ENCODE data around the gene MAGIX. TPM values are rescaled to one million over a fixed set of nuclear protein-coding genes. Genes with fewer than 3 reads are reported as not detected.
A peak's percentile ranks its signal among the peaks of the same experiment; 100 is the strongest.

Gene MAGIX
- total and polyA plus RNA-seq, 7 experiments from 2014 or later = 0.38 to 2.6 (median 1.9) TPM

DNA sequence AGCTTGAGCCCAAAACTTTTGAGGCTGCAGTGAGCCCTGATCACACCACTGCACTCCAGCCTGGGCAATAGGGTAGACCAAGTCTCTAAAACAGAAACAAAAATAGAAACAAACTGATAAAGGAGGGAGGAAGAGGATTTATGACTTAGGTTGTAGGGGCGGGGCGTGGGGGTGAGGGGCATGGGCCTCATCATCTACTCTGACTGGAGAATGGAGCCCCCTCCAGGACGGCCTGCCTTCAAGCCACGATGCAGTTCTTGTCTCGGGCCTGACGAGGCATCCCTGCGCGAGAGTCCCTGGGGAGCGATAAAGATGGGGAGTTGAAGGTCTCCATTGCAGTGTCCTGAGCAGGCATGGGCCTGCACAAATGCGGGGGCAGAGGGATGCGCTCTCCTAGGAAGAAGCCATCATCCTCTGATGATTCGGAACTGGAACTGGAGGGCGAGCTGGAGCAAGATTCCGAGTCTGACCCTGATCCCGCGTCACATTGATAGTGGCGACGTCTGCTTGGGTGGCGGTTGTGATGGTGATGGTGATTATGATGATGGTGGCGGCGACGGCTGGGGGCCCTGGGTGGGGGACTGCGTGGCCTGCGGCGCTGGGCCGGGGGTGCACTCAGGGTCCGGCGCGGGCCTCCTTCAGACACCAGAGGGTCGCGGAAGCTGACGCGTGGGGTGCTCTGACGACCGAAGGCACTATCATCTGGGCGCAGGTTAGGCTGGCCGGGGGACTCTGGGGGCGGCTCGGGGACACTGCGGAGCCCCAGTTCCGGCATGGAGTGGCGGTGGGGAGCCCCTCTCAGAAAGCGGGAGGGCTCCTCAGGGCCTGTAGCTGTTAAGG is 13.1 kb downstream of the MAGIX start:
- Mint-ChIP-seq H3K9me3 (peaks cover 0 to 3% (median 0%) of the 10 kb centered on the region in 11 donors), H3K27ac (peak overlapping the region in 1 of 9 donors; percentile 55), H3K4me1 (peaks cover 7 to 37% (median 15%) of the 10 kb centered on the region in 7 donors), H3K36me3 (peaks cover 0 to 27% (median 7%) of the 10 kb centered on the region in 5 donors), H3K4me3 (no peak overlapping the region), H3K27me3 (no peaks in the 10 kb centered on the region)
- Histone ChIP-seq H3K9me3 (ENCODE audit: control insufficient read depth in 2 of 3, low read length in 3 of 3) (no peaks in the 10 kb centered on the region), H3K4me3 (ENCODE audit: low read length) (no peak overlapping the region), H3K27ac (ENCODE audit: low read depth, low read length) (no peak overlapping the region), H3K4me1 (ENCODE audit: control insufficient read depth in 2 of 2, insufficient read depth in 2 of 2, low read length in 2 of 2) (peaks cover 0 to 9% of the 10 kb centered on the region in 2 donors), H3K27me3 (ENCODE audit: control insufficient read depth in 2 of 2, insufficient read depth in 2 of 2, low read length in 2 of 2) (no peaks in the 10 kb centered on the region), H3K36me3 (ENCODE audit: control insufficient read depth in 2 of 3, insufficient read depth in 3 of 3, low read length in 3 of 3) (peaks cover 0 to 51% (median 0%) of the 10 kb centered on the region in 3 experiments)
- ChIA-PET POLR2A (no interaction called here), CTCF (no interaction called here)
- intact Hi-C loops (cut with micrococcal nuclease) = loop anchor here in 1 of 2 donors (10.0 kb wide), 1 partner anchor 1521 kb away; the partner anchor contains the start of genes ELK1 and UXT
- DNase-seq = no peak
- no peak for ATAC-seq

DNA sequence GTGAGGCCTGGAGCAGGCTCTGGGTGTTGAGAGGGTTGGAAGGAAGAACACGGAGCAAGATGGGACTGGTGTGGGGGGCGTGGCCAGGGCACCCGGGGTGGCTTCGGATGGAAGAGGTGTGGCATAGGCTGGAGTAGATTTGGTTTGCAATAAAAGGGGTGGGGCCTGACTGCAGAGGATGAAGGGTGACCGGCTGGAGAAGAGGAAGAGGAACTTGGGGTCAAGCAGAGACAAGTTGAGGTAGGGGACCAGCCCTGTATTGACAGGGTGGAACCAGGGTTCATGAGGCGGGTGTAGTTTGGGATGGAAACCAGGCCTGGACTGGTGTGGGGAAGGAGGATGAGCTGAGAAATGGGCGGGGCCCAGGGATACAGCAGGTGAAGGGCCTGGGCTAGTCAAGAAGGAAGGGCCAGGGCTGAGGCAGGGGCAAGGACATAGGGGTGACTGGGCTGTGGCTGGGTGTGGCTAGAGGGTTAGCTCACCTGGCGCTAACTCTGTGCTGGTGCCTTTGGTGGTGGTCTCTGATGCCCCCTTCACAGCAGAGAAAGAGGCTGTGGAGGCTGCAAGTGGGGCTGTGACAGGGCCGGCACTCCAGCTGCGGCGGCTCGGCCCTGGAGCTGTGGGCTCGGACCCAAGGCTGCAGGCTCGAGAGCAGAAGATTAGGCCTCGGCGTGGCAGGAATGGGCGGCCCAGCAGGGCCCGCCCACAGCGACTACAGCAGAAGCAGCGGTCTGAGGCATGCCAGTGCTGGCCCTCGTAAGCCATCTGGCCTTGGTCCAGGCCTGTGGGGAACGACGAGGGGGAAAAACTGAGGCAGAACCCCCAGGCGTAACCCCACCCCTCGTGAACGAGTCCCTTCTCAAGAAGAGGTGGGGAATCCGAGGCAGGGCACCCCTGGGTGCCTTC is 14.1 kb downstream of the MAGIX start:
- H3K36me3 ChIP-seq (ENCODE audit: control insufficient read depth in 2 of 3, insufficient read depth in 3 of 3, low read length in 3 of 3) = peaks cover 0 to 51% (median 0%) of the 10 kb centered on the region in 3 experiments
- no peak overlapping the region for H3K27ac ChIP-seq (ENCODE audit: low read depth, low read length)
- H3K27me3 Mint-ChIP-seq = no peaks in the 10 kb centered on the region
- ATAC-seq (peak; percentile 51), DNase-seq (no peak)
- POLR2A ChIA-PET = no interaction called here
- peaks cover 0 to 3% (median 0%) of the 10 kb centered on the region in 11 donors for H3K9me3 Mint-ChIP-seq
- intact Hi-C loops (cut with micrococcal nuclease) = loop anchor here (1.0 to 10.0 kb wide), 2 partner anchors 10 to 1522 kb away; partner anchors contain the start of genes ELK1 (in 1 of the 2) and UXT (in 1 of the 2)
- CTCF ChIA-PET = interaction anchor here (1.0 kb wide), 1 partner anchor 10 kb away, joined by 3 read pairs; no protein-coding TSS in a partner anchor
- H3K36me3 Mint-ChIP-seq = peaks cover 0 to 28% (median 9%) of the 10 kb centered on the region in 5 donors
- no peaks in the 10 kb centered on the region for H3K9me3 ChIP-seq (ENCODE audit: control insufficient read depth in 2 of 3, low read length in 3 of 3)
- H3K4me1 Mint-ChIP-seq = peaks cover 7 to 39% (median 15%) of the 10 kb centered on the region in 7 donors
- no peak overlapping the region for H3K4me3 ChIP-seq (ENCODE audit: low read length)
- no peak overlapping the region for H3K4me3 Mint-ChIP-seq
- peak overlapping the region in 4 of 9 donors; percentile 1 to 62 (median 36) for H3K27ac Mint-ChIP-seq
- H3K4me1 ChIP-seq (ENCODE audit: control insufficient read depth in 2 of 2, insufficient read depth in 2 of 2, low read length in 2 of 2) = peaks cover 0 to 9% of the 10 kb centered on the region in 2 donors
- H3K27me3 ChIP-seq (ENCODE audit: control insufficient read depth in 2 of 2, insufficient read depth in 2 of 2, low read length in 2 of 2) = no peaks in the 10 kb centered on the region

DNA sequence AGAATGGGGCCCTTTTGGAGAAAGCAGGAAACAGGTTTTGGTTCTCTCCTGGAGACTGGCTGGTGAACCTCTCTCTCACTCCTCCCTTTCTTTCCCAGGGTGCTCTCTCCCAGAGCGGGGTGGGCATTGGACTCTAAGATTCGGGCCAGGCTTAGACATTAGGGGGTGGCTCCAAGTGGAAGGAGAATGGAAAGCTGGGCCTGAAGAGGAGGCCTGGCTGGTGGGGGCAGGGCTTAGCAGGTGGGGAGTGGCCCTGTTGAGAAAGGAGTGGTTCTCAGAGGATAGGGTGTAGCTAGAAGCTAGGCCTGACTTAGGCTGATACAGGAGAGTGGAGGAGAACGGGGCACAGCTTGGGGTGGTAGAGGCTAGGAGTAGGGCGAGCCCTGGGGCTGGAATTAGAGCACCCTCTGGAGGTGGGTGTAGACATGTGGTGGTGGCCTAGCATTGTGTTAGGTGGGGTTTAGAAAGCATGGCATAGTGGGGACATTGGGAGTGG is 14.8 kb downstream of the MAGIX start:
- peak; percentile 77 for ATAC-seq
- intact Hi-C loops (cut with micrococcal nuclease) = loop anchor here (1.0 to 10.0 kb wide), 2 partner anchors 11 to 1523 kb away; partner anchors contain the start of genes ELK1 (in 1 of the 2) and UXT (in 1 of the 2)
- Mint-ChIP-seq H3K36me3 (peaks cover 0 to 32% (median 13%) of the 10 kb centered on the region in 5 donors), H3K4me3 (no peak overlapping the region), H3K9me3 (peaks cover 0 to 3% (median 0%) of the 10 kb centered on the region in 11 donors), H3K27ac (peak overlapping the region in 5 of 9 donors; percentile 14 to 66 (median 54)), H3K4me1 (peaks cover 7 to 39% (median 15%) of the 10 kb centered on the region in 7 donors), H3K27me3 (no peaks in the 10 kb centered on the region)
- Histone ChIP-seq H3K4me1 (ENCODE audit: control insufficient read depth in 2 of 2, insufficient read depth in 2 of 2, low read length in 2 of 2) (peaks cover 0 to 9% of the 10 kb centered on the region in 2 donors), H3K36me3 (ENCODE audit: control insufficient read depth in 2 of 3, insufficient read depth in 3 of 3, low read length in 3 of 3) (peaks cover 0 to 53% (median 0%) of the 10 kb centered on the region in 3 experiments), H3K4me3 (ENCODE audit: low read length) (no peak overlapping the region), H3K27me3 (ENCODE audit: control insufficient read depth in 2 of 2, insufficient read depth in 2 of 2, low read length in 2 of 2) (no peaks in the 10 kb centered on the region), H3K9me3 (ENCODE audit: control insufficient read depth in 2 of 3, low read length in 3 of 3) (no peaks in the 10 kb centered on the region), H3K27ac (ENCODE audit: low read depth, low read length) (no peak overlapping the region)
- DNase-seq = peak in 1 of 9 donors; percentile 8
- CTCF ChIA-PET = interaction anchor here (1.0 kb wide), 2 partner anchors 10 to 13 kb away, joined by 3 to 5 read pairs; no protein-coding TSS in a partner anchor
- POLR2A ChIA-PET = interaction anchor here (0.6 kb wide), 1 partner anchor 46 kb away, joined by 6 read pairs; no protein-coding TSS in a partner anchor

DNA sequence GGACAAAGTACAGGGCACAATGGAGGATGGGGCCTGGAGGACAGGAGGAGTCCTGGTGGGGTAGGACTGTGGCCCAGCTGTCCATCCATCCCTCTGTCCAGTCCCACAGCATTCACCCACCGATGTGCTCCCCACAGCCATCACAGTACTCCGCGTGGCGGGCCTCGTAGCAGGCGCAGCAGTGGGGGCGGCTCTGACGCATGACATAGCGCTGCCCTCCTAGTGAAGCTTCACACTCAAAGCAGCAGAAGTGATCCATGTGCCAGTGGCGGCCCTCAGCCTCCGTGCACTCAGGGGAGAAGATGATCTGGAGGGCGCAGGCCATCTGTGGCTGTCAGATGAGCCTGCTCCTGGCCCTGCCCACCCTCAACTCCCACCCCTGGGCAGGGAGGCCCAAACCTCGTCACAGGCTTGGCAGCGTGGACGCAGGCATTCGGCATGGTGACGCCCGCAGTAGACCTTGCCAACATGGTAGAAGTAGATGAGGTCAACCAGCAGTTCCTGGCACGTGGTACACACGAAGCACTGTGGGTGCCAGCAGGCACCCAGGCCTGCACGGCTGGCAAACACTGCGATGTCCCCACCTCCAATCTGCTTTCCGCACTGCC is 15.4 kb downstream of the MAGIX start:
- Mint-ChIP-seq H3K4me1 (peaks cover 3 to 35% (median 10%) of the 10 kb centered on the region in 7 donors), H3K9me3 (peaks cover 0 to 3% (median 0%) of the 10 kb centered on the region in 11 donors), H3K27ac (peak overlapping the region in 1 of 9 donors; percentile 54), H3K27me3 (no peaks in the 10 kb centered on the region), H3K4me3 (no peak overlapping the region), H3K36me3 (peaks cover 0 to 34% (median 13%) of the 10 kb centered on the region in 5 donors)
- Histone ChIP-seq H3K36me3 (ENCODE audit: control insufficient read depth in 2 of 3, insufficient read depth in 3 of 3, low read length in 3 of 3) (peaks cover 0 to 56% (median 0%) of the 10 kb centered on the region in 3 experiments), H3K27me3 (ENCODE audit: control insufficient read depth in 2 of 2, insufficient read depth in 2 of 2, low read length in 2 of 2) (no peaks in the 10 kb centered on the region), H3K27ac (ENCODE audit: low read depth, low read length) (no peak overlapping the region), H3K4me1 (ENCODE audit: control insufficient read depth in 2 of 2, insufficient read depth in 2 of 2, low read length in 2 of 2) (peaks cover 0 to 4% of the 10 kb centered on the region in 2 donors), H3K4me3 (ENCODE audit: low read length) (no peak overlapping the region), H3K9me3 (ENCODE audit: control insufficient read depth in 2 of 3, low read length in 3 of 3) (no peaks in the 10 kb centered on the region)
- intact Hi-C loops (cut with micrococcal nuclease) = loop anchor here (1.0 to 10.0 kb wide), 2 partner anchors 12 to 1523 kb away; partner anchors contain the start of genes ELK1 (in 1 of the 2) and UXT (in 1 of the 2)
- ChIA-PET CTCF (interaction anchor here (1.0 kb wide), 3 partner anchors 11 to 13 kb away, joined by 3 to 5 read pairs (median 3); no protein-coding TSS in a partner anchor), POLR2A (interaction anchor here (0.6 kb wide), 1 partner anchor 45 kb away, joined by 6 read pairs; no protein-coding TSS in a partner anchor)
- DNase-seq (no peak), ATAC-seq (no peak)

DNA sequence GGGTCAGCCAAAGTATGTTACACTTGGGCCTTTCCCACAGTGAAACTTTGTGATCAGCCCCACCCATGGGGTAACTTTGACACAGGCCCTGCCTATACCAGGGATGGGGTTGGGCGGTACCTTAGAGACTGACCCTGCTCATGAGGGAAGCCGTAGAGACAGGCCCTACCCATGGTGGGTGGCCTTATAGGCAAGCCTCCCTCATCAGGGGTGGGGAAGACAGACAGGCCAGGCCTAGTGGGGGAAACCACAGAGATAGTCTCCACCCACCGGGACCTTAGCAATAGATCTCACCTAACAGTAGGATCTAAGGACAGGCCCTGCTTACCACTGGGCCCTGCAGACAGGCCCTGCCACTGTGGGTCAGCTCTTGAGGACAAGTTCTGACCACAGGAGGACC is 16.0 kb downstream of the MAGIX start:
- H3K27me3 Mint-ChIP-seq = no peaks in the 10 kb centered on the region
- intact Hi-C loops (cut with micrococcal nuclease) = loop anchor here in 1 of 2 donors (10.0 kb wide), 1 partner anchor 1524 kb away; the partner anchor contains the start of genes ELK1 and UXT
- CTCF ChIA-PET = interaction anchor here (1.0 kb wide), 1 partner anchor 12 kb away, joined by 3 read pairs; no protein-coding TSS in a partner anchor

More for the DNA sequence above, 16.0 kb downstream of the MAGIX start:
- H3K27me3 ChIP-seq (ENCODE audit: control insufficient read depth in 2 of 2, insufficient read depth in 2 of 2, low read length in 2 of 2) = no peaks in the 10 kb centered on the region
- H3K4me3 ChIP-seq (ENCODE audit: low read length) = no peak overlapping the region
- ATAC-seq = no peak
- H3K27ac ChIP-seq (ENCODE audit: low read depth, low read length) = no peak overlapping the region
- POLR2A ChIA-PET = no interaction called here
- H3K4me1 ChIP-seq (ENCODE audit: control insufficient read depth in 2 of 2, insufficient read depth in 2 of 2, low read length in 2 of 2) = no peaks in the 10 kb centered on the region
- no peaks in the 10 kb centered on the region for H3K9me3 ChIP-seq (ENCODE audit: control insufficient read depth in 2 of 3, low read length in 3 of 3)
- H3K9me3 Mint-ChIP-seq = peaks cover 0 to 3% (median 0%) of the 10 kb centered on the region in 11 donors
- peaks cover 0 to 32% (median 13%) of the 10 kb centered on the region in 5 donors for H3K36me3 Mint-ChIP-seq
- no peak overlapping the region for H3K27ac Mint-ChIP-seq
- no peak overlapping the region for H3K4me3 Mint-ChIP-seq
- peaks cover 0 to 60% (median 0%) of the 10 kb centered on the region in 3 experiments for H3K36me3 ChIP-seq (ENCODE audit: control insufficient read depth in 2 of 3, insufficient read depth in 3 of 3, low read length in 3 of 3)
- no peak for DNase-seq
- H3K4me1 Mint-ChIP-seq = peaks cover 0 to 30% (median 5%) of the 10 kb centered on the region in 7 donors

Data from naive thymus-derived CD4-positive, alpha-beta T cell (primary cell).